GM12874 (cell line): ENCODE data around the gene GRB10.

Source experiments
- CTCF ChIP-seq: IDR thresholded peaks from 2 replicates; pipeline ENCODE4 v1.5.1; 2011; ENCODE audit warnings: low read depth, mild to moderate bottlenecking, control low read depth, low read length, moderate library complexity; ENCODE audit not compliant: insufficient read depth

GRB10 gene

GRCh38 chr7:50714857-50715256 lies 67.8 kb downstream of the GRB10 start:
- no peak for TF ChIP-seq CTCF

- no peak for TF ChIP-seq CTCF
Measured at GRCh38 chr7:50713123-50713965, 69.4 kb downstream of the GRB10 start.

- no peak for TF ChIP-seq CTCF
Measured at GRCh38 chr7:50712252-50713122, 70.2 kb downstream of the GRB10 start.

GRCh38 chr7:50711271-50712175 lies 71.2 kb downstream of the GRB10 start:
- no peak for TF ChIP-seq CTCF

- TF ChIP-seq CTCF = no peak
Measured at GRCh38 chr7:50710441-50711154, 72.1 kb downstream of the GRB10 start.

GRCh38 chr7:50709151-50709550 lies 73.5 kb downstream of the GRB10 start:
- TF ChIP-seq CTCF = no peak
